WERI-Rb-1 (cell line): ENCODE results near the gene CFAP99.

Experiments
- DNase-seq: peaks from one replicate; pipeline ENCODE4 v3.0.0-alpha.2; 2020
- H3K27ac ChIP-seq: fragments of 250-450 bp; sonication (Bioruptor Pico); 2 replicates; pipeline ENCODE4 v1.5.1; 2020; ENCODE audit warnings: mild to moderate bottlenecking, moderate library complexity
- H3K27me3 ChIP-seq: fragments of 250-450 bp; sonication (Bioruptor Pico); 2 replicates; pipeline ENCODE4 v1.5.1; 2021; ENCODE audit warnings: mild to moderate bottlenecking, low read depth, moderate library complexity; ENCODE audit not compliant: insufficient read depth, severe bottlenecking
- H3K36me3 ChIP-seq: fragments of 250-450 bp; sonication (Bioruptor Pico); 2 replicates; pipeline ENCODE4 v1.5.1; 2020; ENCODE audit warnings: mild to moderate bottlenecking, moderate library complexity
- H3K4me3 ChIP-seq: 2 replicates; pipeline ENCODE4 v1.5.1; 2011; ENCODE audit warnings: low read depth, mild to moderate bottlenecking, control low read depth, low read length
- H3K9me3 ChIP-seq: fragments of 250-450 bp; sonication (Bioruptor Pico); 2 replicates; pipeline ENCODE4 v1.5.1; 2021; ENCODE audit warnings: mild to moderate bottlenecking, moderate library complexity; ENCODE audit not compliant: severe bottlenecking
- TF ChIP-seq, protein P1 (sequence below): IDR thresholded peaks from 2 replicates; pipeline ENCODE4 v1.5.1; 2011; ENCODE audit warnings: low read depth, mild to moderate bottlenecking, control low read depth, inconsistent platforms, low read length

Gene CFAP99

DNA sequence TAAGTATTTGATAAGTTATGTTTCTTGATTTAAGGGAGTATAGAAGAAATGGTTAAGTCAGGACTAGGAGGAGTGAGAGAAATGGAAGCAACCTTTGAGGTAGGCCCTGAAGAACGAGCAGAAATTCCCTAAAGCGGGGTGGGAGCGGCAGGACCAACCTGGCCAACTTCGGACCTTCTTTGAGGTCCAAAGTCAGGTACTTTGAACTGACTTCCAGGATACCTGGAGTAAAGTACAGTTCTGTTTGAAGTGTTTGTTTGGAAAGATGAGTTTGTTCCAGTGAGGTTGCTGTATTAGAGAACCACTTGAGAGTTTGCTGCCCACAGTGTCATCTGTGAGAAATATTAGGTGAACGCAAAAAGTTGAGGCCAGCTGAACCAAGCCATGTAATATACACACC, 61.9 kb downstream of the CFAP99 start:
- Histone ChIP-seq H3K27ac (no peak overlapping the region), H3K9me3 (no peaks in the 10 kb centered on the region)

DNA sequence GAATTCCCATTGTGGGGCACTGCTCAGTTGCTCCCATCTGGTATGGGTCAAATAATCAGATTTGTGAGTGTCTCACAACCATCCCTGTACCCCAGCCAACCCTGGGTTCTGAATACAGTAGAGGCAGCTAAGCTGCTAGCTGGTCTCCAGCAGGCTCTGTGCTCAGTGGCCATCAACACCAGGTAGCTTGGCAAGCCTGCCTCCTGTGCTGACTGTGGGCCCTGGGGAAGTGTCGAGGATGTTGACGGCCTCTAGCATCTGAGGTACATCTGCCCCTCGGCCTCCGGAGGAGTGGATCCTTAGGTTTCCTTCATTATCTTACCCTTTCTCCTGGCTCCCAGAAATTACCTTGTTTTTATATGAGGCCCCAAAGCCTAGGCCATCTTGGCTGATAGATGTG, 63.4 kb downstream of the CFAP99 start:
- Histone ChIP-seq H3K9me3 (no peaks in the 10 kb centered on the region), H3K27ac (peak overlapping the region; percentile 27; the same call in 1 of the 2 replicates), H3K36me3 (peaks cover 54% of the 10 kb centered on the region), H3K27me3 (no peaks in the 10 kb centered on the region), H3K4me3 (no peak overlapping the region)
- peak; percentile 26 for DNase-seq
- TF ChIP-seq, protein P1, sequence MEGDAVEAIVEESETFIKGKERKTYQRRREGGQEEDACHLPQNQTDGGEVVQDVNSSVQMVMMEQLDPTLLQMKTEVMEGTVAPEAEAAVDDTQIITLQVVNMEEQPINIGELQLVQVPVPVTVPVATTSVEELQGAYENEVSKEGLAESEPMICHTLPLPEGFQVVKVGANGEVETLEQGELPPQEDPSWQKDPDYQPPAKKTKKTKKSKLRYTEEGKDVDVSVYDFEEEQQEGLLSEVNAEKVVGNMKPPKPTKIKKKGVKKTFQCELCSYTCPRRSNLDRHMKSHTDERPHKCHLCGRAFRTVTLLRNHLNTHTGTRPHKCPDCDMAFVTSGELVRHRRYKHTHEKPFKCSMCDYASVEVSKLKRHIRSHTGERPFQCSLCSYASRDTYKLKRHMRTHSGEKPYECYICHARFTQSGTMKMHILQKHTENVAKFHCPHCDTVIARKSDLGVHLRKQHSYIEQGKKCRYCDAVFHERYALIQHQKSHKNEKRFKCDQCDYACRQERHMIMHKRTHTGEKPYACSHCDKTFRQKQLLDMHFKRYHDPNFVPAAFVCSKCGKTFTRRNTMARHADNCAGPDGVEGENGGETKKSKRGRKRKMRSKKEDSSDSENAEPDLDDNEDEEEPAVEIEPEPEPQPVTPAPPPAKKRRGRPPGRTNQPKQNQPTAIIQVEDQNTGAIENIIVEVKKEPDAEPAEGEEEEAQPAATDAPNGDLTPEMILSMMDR: 0 out of 2 replicates have a peak, but pooled peaks have one; percentile 3

More for the DNA sequence above, 61.9 kb downstream of the CFAP99 start:
- Histone ChIP-seq H3K36me3 (peaks cover 61% of the 10 kb centered on the region), H3K4me3 (no peak overlapping the region), H3K27me3 (no peaks in the 10 kb centered on the region)
- TF ChIP-seq, protein P1: no peak
- DNase-seq: no peak

GRCh38 chr4:2482693-2483092, 63.9 kb downstream of the CFAP99 start:
- Histone ChIP-seq H3K9me3 (no peaks in the 10 kb centered on the region), H3K36me3 (peaks cover 55% of the 10 kb centered on the region), H3K4me3 (no peak overlapping the region), H3K27me3 (no peaks in the 10 kb centered on the region), H3K27ac (peak overlapping the region; percentile 27; the same call in 1 of the 2 replicates)
- TF ChIP-seq, protein P1: no peak
- peak; percentile 40 for DNase-seq

- Histone ChIP-seq H3K36me3 (peaks cover 60% of the 10 kb centered on the region), H3K27me3 (no peaks in the 10 kb centered on the region), H3K27ac (peak overlapping the region; percentile 27; the same call in 1 of the 2 replicates), H3K9me3 (no peaks in the 10 kb centered on the region), H3K4me3 (no peak overlapping the region)
- TF ChIP-seq, protein P1: no peak
- no peak for DNase-seq
Measured at GRCh38 chr4:2483237-2483636, 64.5 kb downstream of the CFAP99 start.

DNA sequence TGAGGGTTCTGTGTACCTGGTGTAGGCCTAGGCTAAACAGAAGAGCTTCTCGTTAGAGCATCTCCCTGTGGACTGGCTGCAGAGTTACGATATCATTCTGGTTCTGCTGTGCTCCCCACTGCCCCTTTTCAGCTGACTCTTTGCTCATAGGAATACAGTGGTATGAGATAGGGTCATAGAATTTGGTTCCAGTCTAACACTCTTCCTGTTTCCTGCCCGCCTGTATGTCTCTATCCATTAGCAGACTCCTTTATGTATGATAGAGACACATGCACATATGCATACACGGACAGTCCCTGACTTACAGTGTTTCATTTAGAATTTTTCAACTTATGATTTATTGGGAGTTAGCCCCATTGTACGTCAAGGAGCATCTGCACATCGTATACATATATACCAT, 65.4 kb downstream of the CFAP99 start:
- no peak overlapping the region for H3K4me3 ChIP-seq
- DNase-seq: no peak
- H3K27me3 ChIP-seq: no peaks in the 10 kb centered on the region
- no peaks in the 10 kb centered on the region for H3K9me3 ChIP-seq
- TF ChIP-seq, protein P1: no peak
- H3K27ac ChIP-seq: no peak overlapping the region
- H3K36me3 ChIP-seq: peaks cover 58% of the 10 kb centered on the region

GRCh38 chr4:2484993-2485392, 66.2 kb downstream of the CFAP99 start:
- TF ChIP-seq, protein P1: no peak
- peaks cover 60% of the 10 kb centered on the region for H3K36me3 ChIP-seq
- no peaks in the 10 kb centered on the region for H3K27me3 ChIP-seq
- H3K9me3 ChIP-seq: no peaks in the 10 kb centered on the region
- H3K4me3 ChIP-seq: no peak overlapping the region
- no peak for DNase-seq
- H3K27ac ChIP-seq: no peak overlapping the region
